ENCODE results near the gene PCOLCE2.

The PCOLCE2 gene

DNA sequence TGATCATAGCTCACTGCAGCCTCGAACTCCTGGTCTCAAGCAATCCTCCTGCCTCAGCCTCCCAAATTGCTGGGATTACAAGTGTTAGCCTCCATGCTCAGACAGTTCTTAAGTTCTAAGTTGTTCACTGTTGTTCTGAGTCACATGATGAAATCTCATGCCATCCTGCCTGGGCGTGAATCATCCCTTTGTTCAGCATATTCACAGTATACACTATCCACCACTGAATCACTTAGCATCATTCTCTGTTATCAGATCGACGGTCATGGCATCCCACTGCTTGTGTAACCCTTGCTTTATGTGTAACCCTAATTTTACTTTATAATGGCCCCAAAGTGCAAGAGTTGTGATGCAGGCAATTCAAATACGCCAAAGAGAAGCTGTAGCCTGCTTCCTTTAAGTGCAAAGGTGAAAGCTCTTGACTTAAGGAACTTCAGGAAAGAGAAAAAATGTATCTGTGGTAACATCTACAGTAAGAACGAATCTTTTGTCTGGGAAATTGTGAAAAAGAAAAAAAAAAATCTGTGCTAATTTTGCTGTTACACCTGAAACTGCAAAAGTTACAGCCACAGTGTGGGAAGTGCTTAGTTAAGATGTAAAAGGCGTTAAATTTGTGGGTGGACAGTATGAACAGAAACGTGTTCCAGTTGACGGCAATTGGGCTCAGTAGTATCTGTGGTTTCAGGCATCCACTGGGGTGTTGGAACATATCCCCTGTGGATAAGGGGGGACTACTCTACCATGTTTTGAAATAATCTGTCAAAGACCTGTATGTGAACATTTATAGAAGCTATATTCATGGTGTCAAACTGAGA lies 80.6 kb downstream of the PCOLCE2 start:
- DNase-seq (ENCODE audit: low read depth): no peak

DNA sequence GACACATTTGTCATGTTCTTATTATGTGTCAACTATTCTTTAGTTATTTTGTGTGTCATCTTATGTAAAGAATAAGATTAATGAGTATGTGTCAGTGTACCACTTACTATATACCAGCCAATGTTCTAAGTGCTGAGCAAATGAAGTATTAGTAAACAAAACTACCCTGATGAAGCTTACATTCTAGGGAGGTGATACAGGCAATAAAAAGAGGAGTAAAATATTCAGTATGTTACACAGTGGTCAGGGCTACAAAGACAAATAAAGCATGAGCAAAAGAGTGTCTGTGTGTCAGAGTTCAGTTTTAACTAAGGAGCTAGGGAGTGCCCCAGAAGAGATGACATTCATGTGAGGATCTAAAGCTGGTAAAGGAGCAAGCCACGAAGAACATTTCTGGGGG lies 86.0 kb downstream of the PCOLCE2 start:
- no peak for DNase-seq (ENCODE audit: low read depth)

DNA sequence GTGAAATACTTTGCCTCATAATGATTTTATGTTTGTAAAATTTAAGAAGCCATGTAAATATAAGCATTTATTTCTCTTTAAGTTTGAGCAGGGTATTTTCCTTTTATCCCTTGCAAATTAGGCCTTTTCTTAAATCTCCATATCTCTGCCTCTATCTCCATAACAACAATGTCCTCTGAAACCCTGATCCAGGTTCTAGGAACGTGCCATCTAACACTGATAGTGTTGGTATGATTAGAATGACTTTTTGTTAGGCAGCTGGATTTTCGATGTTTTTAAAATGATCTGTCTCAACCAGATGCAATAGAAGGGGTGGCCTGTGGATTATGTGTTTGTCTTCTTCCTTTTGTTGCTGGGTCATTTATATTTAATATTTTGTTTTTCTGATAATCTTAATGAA lies 87.1 kb downstream of the PCOLCE2 start:
- DNase-seq (ENCODE audit: low read depth): no peak

DNA sequence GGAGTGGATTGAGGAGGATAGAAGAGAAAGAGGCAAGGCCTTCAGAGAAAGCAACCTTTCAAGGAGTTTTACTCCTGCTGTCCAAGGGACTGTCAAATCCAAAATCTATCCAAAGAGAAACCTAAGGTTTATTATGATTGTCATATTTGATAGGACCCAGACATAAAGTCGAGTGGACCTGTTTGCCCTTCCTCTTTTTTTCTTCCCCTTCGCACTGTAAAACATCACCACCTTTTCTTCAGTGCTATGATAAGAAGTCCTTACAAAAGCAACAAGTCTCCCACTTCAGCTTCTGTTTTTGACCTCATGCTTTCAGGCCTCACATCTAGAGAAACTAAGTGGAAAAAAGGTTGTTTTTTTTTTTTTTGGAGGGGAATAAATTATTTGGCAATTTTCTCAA lies 92.1 kb downstream of the PCOLCE2 start:
- DNase-seq (ENCODE audit: low read depth): no peak

- no peak for DNase-seq (ENCODE audit: low read depth)
Measured at GRCh38 chr3:142795332-142795731, 93.6 kb downstream of the PCOLCE2 start.

DNA sequence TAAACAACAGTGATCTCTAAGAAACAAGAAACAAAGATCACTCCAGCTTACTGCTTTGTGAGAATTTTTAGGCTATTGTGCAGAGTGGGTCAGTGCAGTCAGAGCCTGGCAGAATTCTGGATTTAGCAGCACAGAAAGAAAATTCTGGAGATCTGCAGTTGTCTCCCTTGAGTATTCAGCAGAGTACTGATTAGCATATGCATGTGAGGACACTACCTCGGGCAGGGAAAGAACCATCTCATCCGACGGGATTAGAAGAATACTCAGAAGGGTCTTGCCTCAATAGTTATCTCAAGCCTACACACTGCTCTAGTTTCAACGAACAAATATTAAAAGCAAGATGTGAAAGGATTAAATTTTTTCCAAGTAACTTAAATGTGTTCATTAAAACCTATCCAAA lies 94.4 kb downstream of the PCOLCE2 start:
- no peak for DNase-seq (ENCODE audit: low read depth)

DNA sequence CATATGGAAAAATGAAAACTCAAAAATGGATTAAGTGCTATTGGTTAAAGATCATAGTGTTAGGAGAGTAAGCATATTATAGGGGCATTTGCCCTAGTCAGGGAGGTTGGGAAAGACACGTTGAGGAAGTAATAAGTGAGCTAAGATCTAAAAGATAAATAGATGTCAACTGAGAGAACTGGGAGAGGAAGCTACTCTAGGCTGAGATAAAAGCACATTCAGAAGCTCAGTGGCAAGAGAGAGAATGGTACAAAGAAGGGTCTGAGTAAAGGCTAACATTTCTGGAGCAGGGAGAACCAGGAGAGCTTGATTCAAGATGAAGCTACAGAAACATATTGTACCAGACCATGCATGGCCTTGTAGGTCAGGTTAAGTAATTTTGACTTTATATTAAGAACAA lies 101.2 kb downstream of the PCOLCE2 start:
- no peak for DNase-seq (ENCODE audit: low read depth)

DNA sequence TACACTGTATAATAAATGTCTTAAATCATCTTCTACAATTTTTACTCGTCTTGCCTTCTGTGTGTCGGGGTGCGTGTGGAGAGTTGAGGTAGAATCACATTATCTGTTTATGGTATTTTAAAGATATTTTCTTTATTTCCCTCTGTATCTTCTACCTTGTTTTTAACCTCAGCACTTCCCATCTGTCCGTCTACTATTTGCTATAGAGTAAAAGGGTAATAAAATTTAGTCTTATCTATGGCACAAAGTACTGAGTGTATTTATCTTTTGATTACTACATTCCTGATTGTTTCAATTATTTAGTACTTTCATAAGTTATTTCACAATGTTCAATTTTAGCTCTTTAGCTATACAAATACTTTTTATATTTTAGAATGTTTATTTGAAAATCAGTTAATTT lies 102.9 kb downstream of the PCOLCE2 start:
- no peak for DNase-seq (ENCODE audit: low read depth)

DNA sequence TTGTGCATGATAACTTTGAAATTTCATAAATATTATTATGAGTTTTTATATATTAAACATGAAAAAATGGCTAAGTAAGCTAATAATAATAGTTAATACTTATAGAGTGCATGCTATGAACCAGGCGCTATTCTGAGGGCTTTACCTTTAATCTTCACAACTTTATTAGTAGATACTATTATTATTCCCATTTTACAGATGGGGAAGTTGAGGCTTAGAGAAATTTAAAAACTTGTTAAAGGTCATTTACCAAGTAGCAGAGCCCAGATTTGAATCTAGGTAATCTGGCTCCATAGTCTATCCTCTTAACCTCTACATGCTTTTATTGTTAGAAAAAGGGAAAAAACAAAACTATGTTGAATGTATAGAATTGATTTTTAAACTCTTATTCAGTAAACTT lies 104.7 kb downstream of the PCOLCE2 start:
- DNase-seq (ENCODE audit: low read depth): no peak

- no peak for DNase-seq (ENCODE audit: low read depth)
Measured at GRCh38 chr3:142782616-142783015, 106.3 kb downstream of the PCOLCE2 start.

DNA sequence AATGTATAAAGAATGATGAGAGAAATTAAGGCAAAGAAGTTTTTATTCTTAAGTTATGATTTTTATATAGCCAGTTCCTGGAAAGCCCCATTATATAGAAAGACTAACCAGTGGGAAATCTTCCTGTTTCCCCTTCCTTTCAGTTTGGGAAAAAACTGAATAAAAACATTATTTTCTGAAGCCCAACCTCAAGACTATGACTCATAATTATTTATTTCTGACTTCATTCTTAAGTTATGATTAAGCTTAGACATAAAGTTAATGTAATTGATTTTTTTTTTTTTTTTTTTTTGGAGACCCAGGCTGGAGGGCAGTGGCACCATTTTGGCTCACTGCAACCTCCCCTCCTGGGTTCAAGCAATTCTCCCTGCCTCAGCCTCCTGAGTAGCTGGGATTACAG lies 109.3 kb downstream of the PCOLCE2 start:
- no peak for DNase-seq (ENCODE audit: low read depth)

- no peak for DNase-seq (ENCODE audit: low read depth)
Measured at GRCh38 chr3:142778541-142778940, 110.3 kb downstream of the PCOLCE2 start.

- DNase-seq (ENCODE audit: low read depth): no peak
Measured at GRCh38 chr3:142777927-142778326, 111.0 kb downstream of the PCOLCE2 start.

GRCh38 chr3:142768338-142768737 lies 120.5 kb downstream of the PCOLCE2 start:
- no peak for DNase-seq (ENCODE audit: low read depth)
